Adrenal gland (tissue), 12 donors: Measurements from ENCODE around the gene ZNF215. TPM values are rescaled to one million over a fixed set of nuclear protein-coding genes. Genes with fewer than 3 reads are reported as not detected.

Source experiments
- DNase-seq, 7 donors: peaks; one replicate each; pipeline ENCODE4 v3.0.0-alpha.2; 2019 to 2020
- H3K27ac ChIP-seq, 5 donors: fragments of 200-600 bp; sonication (generic) in 4 of 5; 1 replicate in 3 of 5; 2 replicates in 2 of 5; pipeline versions ENCODE4 v1.5.1 to v1.8.0; 2016 to 2020; ENCODE audit warnings: mild to moderate bottlenecking in 1 of 5
- H3K27me3 ChIP-seq: fragments of 200-600 bp; 2 replicates; pipeline ENCODE4 v1.8.0; 2021
- H3K36me3 ChIP-seq, 2 donors: fragments of 200-600 bp; replicated peaks in 1 of 2; 1 replicate in 1 of 2; 2 replicates in 1 of 2; pipeline versions ENCODE4 v1.5.1 to v1.8.0; 2018 to 2022
- H3K4me1 ChIP-seq, 2 donors: fragments of 200-600 bp; replicated peaks in 1 of 2; 1 replicate in 1 of 2; 2 replicates in 1 of 2; pipeline versions ENCODE4 v1.5.1 to v1.8.0; 2018 to 2021
- H3K4me3 ChIP-seq, 4 donors: fragments of 200-600 bp; sonication (generic) in 3 of 4; one replicate each; pipeline ENCODE4 v1.5.1; 2016 to 2018
- H3K9me3 ChIP-seq, 3 donors: fragments of 200-600 bp; sonication (generic) in 1 of 3; replicated peaks in 1 of 3; 1 replicate in 2 of 3; 2 replicates in 1 of 3; pipeline versions ENCODE4 v1.5.1 to v1.8.0; 2016 to 2021
- POLR2A ChIP-seq, 2 donors: fragments of 450-650 bp; IDR thresholded peaks; one replicate each; pipeline ENCODE4 v1.6.1; 2017; ENCODE audit warnings: antibody characterized with exemption in 2 of 2, mild to moderate bottlenecking in 2 of 2, moderate library complexity in 1 of 2
- WGBS, 4 donors: extraction: QIAGEN DNeasy Blood & Tissue Kit in 2 of 4; methylation state at CpG; one replicate each; pipeline versions ENCODE4 v1.1.5 to v1.1.7; 2013 to 2017; 5-methylcytosine and 5-hydroxymethylcytosine counted together
- intact Hi-C, 2 donors: fragments of 100-400 bp; cut with DNase I; formaldehyde crosslinking; loops; one replicate each; pipeline versions ENCODE4 v1.14.1 to v1.15.0; 2022 to 2023
- polyA plus RNA-seq, 3 donors: library from polyadenylated mRNA; stranded (reverse); fragments of 200-250 nt in 2 of 3; fragments of 350-450 nt in 1 of 3; fragmentation: Illumina TruSeq in 1 of 3; extraction: RNeasy Lipid Tissue Mini Kit (QIAGEN cat#74804) in 1 of 3; gene quantifications; one replicate each; pipeline ENCODE4 v1.2.3, GENCODE V29; 2013 to 2014
- total RNA-seq, 9 donors: library from RNA; depleted of rRNA in 4 of 9; stranded (reverse); fragments of >200 nt in 4 of 9; fragments of 120-200 nt in 1 of 9; fragmentation: NEBNext Ultra II Directional in 1 of 9; extraction: Animal tissue kit (Norgen Biotek cat#: 25700) in 1 of 9; gene quantifications; one replicate each; pipeline versions ENCODE4 v1.1.0 to v1.2.4, GENCODE V29; 2013 to 2023
- TF ChIP-seq, protein P1 (sequence below), 6 experiments: fragments of 450-650 bp in 4 of 6; fragments of 200-600 bp in 2 of 6; sonication (generic) in 1 of 6; IDR thresholded peaks; 1 replicate in 5 of 6; 2 replicates in 1 of 6; pipeline versions ENCODE4 v1.5.1 to v1.8.0; 2016 to 2021; ENCODE audit warnings: antibody characterized with exemption in 6 of 6, mild to moderate bottlenecking in 2 of 6, moderate library complexity in 1 of 6
- donor health status: healthy with polysubstance abuse.
- donor health status: Bipolar disorder and iron deficiency.
- donor health status: DM: yes; HTN: yes; CAD: no.
- donor health status: DM: no; HTN: no; CAD: no.
- donor health status: DM: no; HTN: no; CAD: no.
- donor health status: DM: yes; HTN: yes; CAD: no.

Gene ZNF215
- total and polyA plus RNA-seq, 12 donors: 0.34 to 2.6 (median 1.4) TPM

DNA sequence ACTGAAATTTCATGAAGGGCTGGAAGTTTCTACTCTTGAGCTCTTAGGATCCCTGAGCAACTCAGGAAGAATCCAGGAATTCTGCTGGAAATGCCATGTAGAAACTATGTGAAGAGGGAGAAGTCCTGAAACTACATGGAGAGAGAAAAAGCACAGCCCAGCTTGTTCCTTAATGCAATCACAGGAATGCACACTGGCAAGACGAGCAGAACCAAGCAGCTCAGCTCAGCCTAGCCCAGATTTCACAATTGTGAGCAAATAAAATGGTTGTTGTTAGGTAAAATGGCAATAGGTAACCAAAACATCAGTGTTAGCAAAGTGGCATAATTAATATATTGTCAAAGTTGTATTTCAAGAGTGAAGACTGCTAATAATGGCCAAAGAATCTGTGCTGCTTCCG is 65.8 kb downstream of the ZNF215 start:
- no peak for TF ChIP-seq POLR2A (IDR thresholded peaks at IDR 0.05)
- TF ChIP-seq, protein P1, sequence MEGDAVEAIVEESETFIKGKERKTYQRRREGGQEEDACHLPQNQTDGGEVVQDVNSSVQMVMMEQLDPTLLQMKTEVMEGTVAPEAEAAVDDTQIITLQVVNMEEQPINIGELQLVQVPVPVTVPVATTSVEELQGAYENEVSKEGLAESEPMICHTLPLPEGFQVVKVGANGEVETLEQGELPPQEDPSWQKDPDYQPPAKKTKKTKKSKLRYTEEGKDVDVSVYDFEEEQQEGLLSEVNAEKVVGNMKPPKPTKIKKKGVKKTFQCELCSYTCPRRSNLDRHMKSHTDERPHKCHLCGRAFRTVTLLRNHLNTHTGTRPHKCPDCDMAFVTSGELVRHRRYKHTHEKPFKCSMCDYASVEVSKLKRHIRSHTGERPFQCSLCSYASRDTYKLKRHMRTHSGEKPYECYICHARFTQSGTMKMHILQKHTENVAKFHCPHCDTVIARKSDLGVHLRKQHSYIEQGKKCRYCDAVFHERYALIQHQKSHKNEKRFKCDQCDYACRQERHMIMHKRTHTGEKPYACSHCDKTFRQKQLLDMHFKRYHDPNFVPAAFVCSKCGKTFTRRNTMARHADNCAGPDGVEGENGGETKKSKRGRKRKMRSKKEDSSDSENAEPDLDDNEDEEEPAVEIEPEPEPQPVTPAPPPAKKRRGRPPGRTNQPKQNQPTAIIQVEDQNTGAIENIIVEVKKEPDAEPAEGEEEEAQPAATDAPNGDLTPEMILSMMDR (IDR thresholded peaks at IDR 0.05): no peak
- Histone ChIP-seq H3K4me3 (no peak overlapping the region), H3K27me3 (no peaks in the 10 kb centered on the region), H3K27ac (no peak overlapping the region), H3K36me3 (no peaks in the 10 kb centered on the region), H3K9me3 (no peaks in the 10 kb centered on the region), H3K4me1 (no peaks in the 10 kb centered on the region)
- 60 to 73% (median 65%) methylated on average over 2 of the region's 2 CpGs for WGBS, 4 donors
- intact Hi-C loops: no loop called here
- DNase-seq: no peak

GRCh38 chr11:6992457-6993417 is 66.5 kb downstream of the ZNF215 start:
- Histone ChIP-seq H3K36me3 (no peaks in the 10 kb centered on the region), H3K27ac (no peak overlapping the region), H3K27me3 (no peaks in the 10 kb centered on the region), H3K4me1 (no peaks in the 10 kb centered on the region), H3K9me3 (no peaks in the 10 kb centered on the region), H3K4me3 (no peak overlapping the region)
- DNase-seq: no peak
- WGBS, 4 donors: 49 to 54% (median 53%) methylated on average over 11 of the region's 11 CpGs
- intact Hi-C loops: no loop called here
- no peak for TF ChIP-seq POLR2A (IDR thresholded peaks at IDR 0.05)
- TF ChIP-seq, protein P1 (IDR thresholded peaks at IDR 0.05): no peak

DNA sequence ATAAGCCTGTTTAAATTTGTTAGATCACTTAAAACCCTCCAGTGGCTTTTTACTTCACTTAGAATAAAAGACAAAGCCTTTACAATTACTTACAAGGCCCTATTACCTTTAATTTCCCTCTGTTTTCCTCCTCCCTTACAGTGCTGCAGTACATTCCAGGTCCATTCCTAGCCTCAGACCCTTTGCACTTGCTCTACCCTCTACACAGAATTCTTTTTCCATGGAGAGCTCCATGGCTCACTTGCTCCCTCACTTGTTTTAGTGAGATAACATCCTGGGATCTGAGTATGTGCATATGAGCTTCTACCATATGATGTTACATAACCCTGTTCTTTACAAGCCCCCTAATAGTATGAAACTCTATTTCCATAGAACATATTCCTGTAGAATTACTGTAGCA is 69.5 kb downstream of the ZNF215 start:
- no peaks in the 10 kb centered on the region for H3K36me3 ChIP-seq
- TF ChIP-seq, protein P1 (IDR thresholded peaks at IDR 0.05): no peak
- H3K27ac ChIP-seq: no peak overlapping the region
- no peaks in the 10 kb centered on the region for H3K9me3 ChIP-seq
- H3K4me1 ChIP-seq: no peaks in the 10 kb centered on the region
- H3K4me3 ChIP-seq: no peak overlapping the region
- H3K27me3 ChIP-seq: no peaks in the 10 kb centered on the region
- intact Hi-C loops: no loop called here
- DNase-seq: no peak

DNA sequence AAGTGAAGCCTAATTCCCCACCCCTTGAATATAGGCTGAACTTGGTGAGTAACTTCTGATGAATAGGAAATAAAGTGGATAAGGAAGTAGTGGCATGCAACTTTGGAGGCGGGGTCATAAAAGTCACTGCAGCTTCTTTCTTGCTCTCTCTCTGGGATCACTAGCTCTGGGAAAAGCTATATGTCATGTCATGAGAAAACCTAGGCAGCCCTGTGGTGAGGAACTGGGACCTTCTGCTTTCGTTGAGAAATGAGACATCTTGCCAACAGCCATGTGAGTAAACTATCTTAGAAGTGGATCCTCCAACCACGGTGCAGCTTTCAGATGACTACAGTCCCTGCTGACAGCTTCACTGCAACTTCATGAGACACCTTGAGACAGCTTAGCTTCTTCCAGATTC is 78.3 kb downstream of the ZNF215 start:
- Histone ChIP-seq H3K36me3 (no peaks in the 10 kb centered on the region), H3K27ac (no peak overlapping the region), H3K9me3 (no peaks in the 10 kb centered on the region), H3K4me1 (no peaks in the 10 kb centered on the region), H3K4me3 (no peak overlapping the region), H3K27me3 (no peaks in the 10 kb centered on the region)
- peak in 2 of 7 donors; percentile 4 to 18 for DNase-seq
- WGBS, 4 donors: 38 to 63% (median 55%) methylated on average over 2 to 3 of the region's 3 CpGs
- intact Hi-C loops: no loop called here
- TF ChIP-seq POLR2A (IDR thresholded peaks at IDR 0.05): no peak
- TF ChIP-seq, protein P1 (IDR thresholded peaks at IDR 0.05): no peak

Other genes with a start within 250 kb of the ZNF215 start
- 100 to 1,000 TPM in 3 of 9 donors, 10 to 100 TPM in 6; 51.2 to 532 (median 79.8) TPM for gene MRPL17, start 243.1 kb upstream of the ZNF215 start, total RNA-seq
- 100 to 1,000 TPM in 1 of 3 donors, 10 to 100 TPM in 2; 77.8 to 141 (median 97.9) TPM for gene MRPL17, start 243.1 kb upstream of the ZNF215 start, polyA plus RNA-seq
- gene OR2AG2, start 154.4 kb upstream of the ZNF215 start, total RNA-seq: under 1 TPM in 4 of 9 donors, not detected in 5; 0.14 to 0.64 (median 0.26) TPM
- gene OR2AG2, start 154.4 kb upstream of the ZNF215 start, polyA plus RNA-seq: under 1 TPM in 1 of 3 donors, not detected in 2; 0.27 TPM
- not detected for gene OR2AG1, start 143.4 kb upstream of the ZNF215 start, total RNA-seq
- not detected for gene OR2AG1, start 143.4 kb upstream of the ZNF215 start, polyA plus RNA-seq
- gene OR6A2, start 126.7 kb upstream of the ZNF215 start, total RNA-seq: under 1 TPM in 5 of 9 donors, not detected in 4; 0.07 to 0.39 (median 0.13) TPM
- not detected for gene OR6A2, start 126.7 kb upstream of the ZNF215 start, polyA plus RNA-seq
- gene OR10A5, start 80.7 kb upstream of the ZNF215 start, total RNA-seq: not detected
- not detected for gene OR10A5, start 80.7 kb upstream of the ZNF215 start, polyA plus RNA-seq
- gene OR10A2, start 63.4 kb upstream of the ZNF215 start, total RNA-seq: not detected
- gene OR10A2, start 63.4 kb upstream of the ZNF215 start, polyA plus RNA-seq: not detected
- not detected for gene OR10A4, start 49.8 kb upstream of the ZNF215 start, total RNA-seq
- gene OR10A4, start 49.8 kb upstream of the ZNF215 start, polyA plus RNA-seq: not detected
- under 1 TPM in 3 of 9 donors, not detected in 6; 0.11 to 0.34 (median 0.28) TPM for gene OR2D2, start 33.9 kb upstream of the ZNF215 start, total RNA-seq
- gene OR2D2, start 33.9 kb upstream of the ZNF215 start, polyA plus RNA-seq: not detected
- not detected for gene OR2D3, start 5.4 kb upstream of the ZNF215 start, total RNA-seq
- not detected for gene OR2D3, start 5.4 kb upstream of the ZNF215 start, polyA plus RNA-seq
- 10 to 100 TPM in 1 of 9 donors, 1 to 10 TPM in 7, under 1 TPM in 1; 0.96 to 14.2 (median 1.8) TPM for gene ZNF214, start 93.9 kb downstream of the ZNF215 start, total RNA-seq
- gene ZNF214, start 93.9 kb downstream of the ZNF215 start, polyA plus RNA-seq: 1 to 10 TPM in 1 of 3 donors, under 1 TPM in 2; 0.48 to 2.3 (median 0.71) TPM
- gene NLRP14, start 94.1 kb downstream of the ZNF215 start, total RNA-seq: under 1 TPM in 3 of 9 donors, not detected in 6; 0.11 TPM
- gene NLRP14, start 94.1 kb downstream of the ZNF215 start, polyA plus RNA-seq: under 1 TPM in 1 of 3 donors, not detected in 2; 0.05 TPM
- under 1 TPM in 1 of 9 donors, not detected in 8; 0.06 TPM for gene RBMXL2, start 162.6 kb downstream of the ZNF215 start, total RNA-seq
- under 1 TPM in 1 of 3 donors, not detected in 2; 0.03 TPM for gene RBMXL2, start 162.6 kb downstream of the ZNF215 start, polyA plus RNA-seq